ENCODE results near the gene PIGH. TPM values are rescaled to one million over a fixed set of nuclear protein-coding genes. Genes with fewer than 3 reads are reported as not detected.

Gene PIGH
- total RNA-seq, 1 experiment from 2014 or later: 9.4 TPM

GRCh38 chr14:67622675-67623074 is 22.6 kb upstream of the PIGH start:
- Histone ChIP-seq H4K91ac (ENCODE audit: insufficient read length, low read depth, low read length) (no peak overlapping the region), H3K79me1 (ENCODE audit: insufficient read depth, low read depth, low read length, poor library complexity, severe bottlenecking) (no peaks in the 10 kb centered on the region), H3K18ac (ENCODE audit: insufficient read length, low read depth, low read length) (no peak overlapping the region), H2BK15ac (ENCODE audit: low read depth, low read length) (no peak overlapping the region), H3K27me3 (ENCODE audit: insufficient read depth, low read length) (no peaks in the 10 kb centered on the region), H3K4ac (ENCODE audit: low read depth, low read length) (no peak overlapping the region), H4K20me1 (ENCODE audit: control insufficient read depth, insufficient read depth, insufficient read length) (no peaks in the 10 kb centered on the region), H3K23me2 (ENCODE audit: insufficient read length, low read depth, low read length, poor library complexity, severe bottlenecking) (peaks cover 5% of the 10 kb centered on the region), H3K9me3 (ENCODE audit: control insufficient read depth, low read depth, low read length) (no peaks in the 10 kb centered on the region), H3K4me2 (ENCODE audit: insufficient read depth, insufficient read length, low read length) (peak overlapping the region; percentile 30), H3T11ph (ENCODE audit: low read length) (no peak overlapping the region), H3K56ac (ENCODE audit: insufficient read length, low read depth, low read length) (no peak overlapping the region), H2BK120ac (ENCODE audit: low read depth, low read length, poor library complexity, severe bottlenecking) (no peak overlapping the region), H3K14ac (ENCODE audit: insufficient read depth, low read length) (no peak overlapping the region), H2AFZ (ENCODE audit: low read length) (no peak overlapping the region), H3K23ac (ENCODE audit: insufficient read length, low read depth, low read length) (no peak overlapping the region), H2BK20ac (ENCODE audit: low read depth, low read length, poor library complexity, severe bottlenecking) (no peak overlapping the region), H3K79me2 (ENCODE audit: insufficient read depth, low read length) (no peaks in the 10 kb centered on the region), H3K4me1 (ENCODE audit: insufficient read depth, low read length) (no peaks in the 10 kb centered on the region; the same call in 1 of the 2 replicates), H2BK5ac (ENCODE audit: insufficient read length, low read length) (no peak overlapping the region), H2BK12ac (ENCODE audit: insufficient read length, low read depth, low read length) (no peak overlapping the region), H4K8ac (replicated peaks; ENCODE audit: insufficient read length, low read depth, low read length) (no peak overlapping the region), H4K5ac (ENCODE audit: insufficient read length, low read depth, low read length) (no peak overlapping the region), H3K27ac (ENCODE audit: insufficient read length, low read depth, low read length) (no peak overlapping the region), H2AK5ac (ENCODE audit: insufficient read length, low read length) (no peak overlapping the region), H3K9ac (ENCODE audit: extremely low read depth, insufficient read length, low read length) (no peak overlapping the region)
- Mint-ChIP-seq H3K9me3 (no peaks in the 10 kb centered on the region; a peak in 2 of 5 replicates), H3K36me3 (ENCODE audit: insufficient read depth in 1 of 3, low read depth in 3 of 3) (peaks cover 22 to 26% (median 23%) of the 10 kb centered on the region in 3 experiments), H3K4me3 (0 out of 5 replicates have a peak overlapping the region, but pooled peaks of 1 of the 2 experiments have one; percentile 18), H3K4me1 (peaks cover 23 to 30% of the 10 kb centered on the region in 2 experiments), H3K27ac (no peak overlapping the region), H3K27me3 (ENCODE audit: low read depth) (peaks cover 19% of the 10 kb centered on the region)
- WGBS (ENCODE audit: extremely low coverage, insufficient read length, low lambda C conversion rate): no CpG with 5 or more reads among the region's 4 CpGs
- TF ChIP-seq CTCF (conservative IDR thresholded peaks at IDR 0.05): no peak
- DNase-seq: peak; percentile 73
